NCI-H2029 treated with DMSO at 0.1 percent for 48 hours (cell line): ENCODE results near the gene ACCSL.

Experiments used
- DNase-seq: peaks from one replicate; lab custom pipeline; 2025; lab: John Stamatoyannopoulos, UW

Gene ACCSL

DNA sequence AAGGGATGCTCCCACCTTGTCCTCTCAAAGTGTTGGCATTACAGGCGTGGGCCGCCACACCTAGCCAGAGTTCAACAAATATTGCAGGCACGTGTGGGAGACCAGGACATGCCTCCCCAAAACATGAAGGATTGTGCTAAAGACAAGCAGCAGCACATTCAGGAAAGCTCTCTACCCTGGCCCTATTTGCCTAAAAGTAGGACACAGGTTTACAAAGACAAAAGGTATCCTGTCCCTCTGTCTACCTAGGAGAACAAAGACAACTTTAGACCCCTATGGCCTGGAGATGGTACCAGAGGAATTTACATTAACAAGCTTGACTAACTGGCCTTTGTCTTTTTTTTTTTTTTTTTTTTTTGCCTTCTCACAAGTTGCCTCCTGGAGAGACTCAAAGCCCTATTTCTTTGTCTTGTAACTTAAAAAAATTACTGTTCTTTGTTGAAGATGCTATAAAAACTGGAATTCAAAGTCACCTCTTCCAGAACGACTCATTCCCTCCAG is 17.4 kb downstream of the ACCSL start:
- DNase-seq = no peak

DNA sequence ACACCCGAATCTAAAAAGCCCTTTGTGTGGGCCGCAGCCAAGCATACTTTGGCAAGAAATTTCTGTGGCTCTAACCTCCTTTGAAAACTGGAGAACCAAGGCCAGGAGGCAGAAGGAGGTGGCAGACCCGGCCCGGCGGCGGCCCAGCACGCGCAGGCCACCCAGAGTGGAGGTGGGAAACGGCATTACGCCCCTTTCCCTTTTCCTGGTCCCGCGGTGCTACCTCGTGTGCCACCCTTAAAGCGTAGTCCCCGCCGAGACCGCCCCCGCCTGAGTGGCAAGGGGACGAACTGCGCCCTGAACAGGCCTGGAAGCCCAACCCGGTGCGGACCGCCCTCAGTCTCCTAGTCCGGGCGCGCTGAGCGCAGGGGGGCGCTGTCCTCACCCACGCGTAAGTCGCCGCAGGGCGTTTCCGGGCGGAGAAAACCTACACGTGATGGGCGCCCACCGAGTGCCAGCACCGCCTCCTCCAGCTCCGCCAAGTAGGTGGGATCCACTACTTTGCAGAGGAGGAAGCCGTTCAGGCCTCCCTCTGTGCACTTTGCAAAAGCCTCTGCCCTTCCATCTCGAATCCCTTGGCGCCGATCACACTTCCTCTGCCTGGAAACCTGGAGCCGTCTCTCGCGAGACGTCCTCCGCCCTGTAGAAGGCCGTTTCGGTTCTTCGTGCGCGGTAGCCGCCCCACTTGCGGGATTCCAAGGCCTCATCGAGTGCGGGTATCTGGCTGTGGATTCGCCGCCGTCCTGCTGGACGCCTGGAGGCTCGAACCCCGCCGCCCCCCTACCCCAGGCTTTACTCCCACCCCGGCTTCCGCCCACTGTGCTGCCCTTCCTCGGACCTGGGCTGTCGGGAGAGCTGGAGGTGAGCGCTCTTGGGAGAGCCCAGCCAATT is 18.3 kb downstream of the ACCSL start, which contains the start of gene ACCS:
ACCS (plus strand) TSS at position 430 of the 891 bp plus-strand sequence. CDS start 1,358 bp downstream, outside the sequence.
- peak; percentile 70 for DNase-seq

DNA sequence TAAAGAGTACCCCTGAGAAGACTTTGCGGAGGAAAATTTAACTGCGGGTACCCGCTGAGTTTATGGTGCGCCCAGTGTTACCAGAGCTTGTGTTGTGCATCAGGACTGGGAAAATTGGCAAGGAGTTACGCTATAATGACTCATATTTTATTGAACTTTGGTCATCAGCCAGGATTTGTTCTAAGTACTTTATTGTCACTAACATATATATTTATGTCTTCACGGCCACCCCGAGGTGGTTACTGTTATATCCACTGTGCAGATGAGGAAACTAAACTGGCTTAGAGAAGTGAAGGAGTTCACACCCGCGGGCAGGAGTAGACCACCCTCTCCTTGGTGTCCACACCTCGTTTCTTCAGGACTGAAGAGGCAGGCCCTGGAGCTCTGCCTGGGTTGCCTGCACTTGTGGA is 19.0 kb downstream of the ACCSL start:
- DNase-seq = no peak

DNA sequence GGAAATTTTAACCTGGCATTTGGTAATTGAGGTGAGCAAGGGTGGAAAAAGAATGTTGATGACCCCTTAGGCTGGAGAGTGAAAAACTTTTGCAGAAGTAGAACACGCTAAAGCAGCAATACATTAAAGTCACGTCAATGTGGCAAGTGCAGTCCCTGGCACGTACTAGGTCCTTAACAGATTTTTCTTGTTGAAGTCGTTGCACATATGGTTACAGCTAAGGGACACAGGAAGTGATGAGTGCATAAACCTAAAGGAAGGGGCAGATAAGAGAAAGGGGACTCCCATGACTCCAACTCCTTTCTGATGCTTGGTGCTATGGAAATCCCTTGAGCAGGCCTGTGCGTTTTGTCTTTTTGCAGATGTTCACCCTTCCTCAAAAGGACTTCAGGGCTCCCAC is 19.5 kb downstream of the ACCSL start:
- no peak for DNase-seq

DNA sequence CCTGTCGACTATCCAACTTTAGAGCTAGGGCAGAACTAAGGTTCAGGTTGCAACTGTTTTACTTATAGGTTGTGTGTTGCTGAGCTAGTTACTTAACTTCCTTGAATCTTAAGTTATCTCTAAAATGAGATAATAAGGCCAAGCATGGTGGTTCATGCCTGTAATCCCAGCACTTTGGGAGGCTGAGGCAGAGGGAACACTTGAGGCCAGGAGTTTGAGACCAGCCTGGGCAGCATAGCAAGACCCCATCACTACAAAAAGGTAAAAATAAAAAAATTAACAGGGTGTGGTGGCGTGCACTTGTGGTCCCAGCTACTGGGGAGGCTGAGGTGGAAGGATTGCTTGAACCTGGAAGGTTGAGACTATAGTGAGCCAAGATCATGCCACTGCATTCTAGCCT is 20.4 kb downstream of the ACCSL start:
- DNase-seq = no peak

DNA sequence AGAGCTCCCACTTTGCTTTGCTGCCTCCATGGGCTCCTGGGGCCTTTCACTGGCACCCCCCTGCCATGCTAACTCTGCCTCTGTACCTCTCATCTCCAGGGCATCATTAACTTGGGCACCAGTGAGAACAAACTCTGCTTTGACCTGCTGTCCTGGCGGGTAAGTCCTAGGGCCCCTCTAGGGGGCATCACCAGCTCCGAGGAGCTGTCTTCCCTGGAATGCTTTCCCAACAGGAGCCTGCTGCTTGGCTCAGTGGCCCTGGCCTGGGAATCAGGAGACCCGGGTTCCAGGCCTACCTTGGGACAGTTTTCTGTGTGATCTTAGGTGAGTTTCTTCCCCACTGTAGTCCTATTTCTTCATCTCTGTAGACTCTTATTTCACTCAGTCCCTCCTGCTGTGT is 23.4 kb downstream of the ACCSL start:
- no peak for DNase-seq

DNA sequence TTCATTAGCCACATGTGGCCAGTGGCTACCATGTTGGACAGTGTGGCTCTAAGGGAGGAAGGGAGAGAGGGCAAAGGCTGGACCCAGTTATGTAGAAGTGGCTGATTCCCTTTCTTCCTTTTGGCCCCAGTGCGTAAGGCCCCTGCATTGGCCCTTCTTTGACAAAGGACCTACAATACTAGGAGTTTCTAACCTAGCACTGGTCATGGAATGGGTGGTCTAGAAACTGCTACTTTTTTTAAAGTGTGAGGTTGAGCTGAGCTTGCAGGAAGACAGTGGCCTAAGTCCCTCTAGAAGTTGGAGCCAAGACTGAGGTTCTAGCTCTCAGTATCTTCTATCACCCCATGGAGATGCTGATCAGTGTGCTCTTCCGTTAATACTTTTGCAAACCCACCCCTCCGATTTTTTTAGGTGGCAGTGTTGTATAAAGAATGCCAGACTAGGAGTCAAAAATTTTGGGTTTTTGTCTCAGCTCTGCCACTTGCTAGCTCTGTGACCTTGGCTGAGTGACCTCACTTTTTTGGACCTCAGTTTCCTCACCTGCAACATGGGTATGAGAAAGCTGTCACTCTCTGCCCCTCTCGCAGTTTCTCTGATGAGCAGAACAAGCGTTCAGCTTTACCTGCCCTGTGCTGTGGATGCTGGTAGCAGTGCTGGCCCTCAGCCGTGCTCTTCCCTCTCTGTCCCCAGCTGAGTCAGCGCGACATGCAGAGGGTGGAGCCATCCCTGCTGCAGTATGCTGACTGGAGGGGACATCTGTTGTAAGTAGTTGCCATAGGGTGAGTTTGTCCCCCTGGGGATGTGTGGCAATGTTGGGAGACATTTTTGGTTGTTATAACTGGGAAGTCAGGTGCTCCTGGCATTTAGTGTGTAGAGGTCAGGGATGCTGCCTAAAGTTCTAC is 25.2 kb downstream of the ACCSL start:
- DNase-seq = no peak

DNA sequence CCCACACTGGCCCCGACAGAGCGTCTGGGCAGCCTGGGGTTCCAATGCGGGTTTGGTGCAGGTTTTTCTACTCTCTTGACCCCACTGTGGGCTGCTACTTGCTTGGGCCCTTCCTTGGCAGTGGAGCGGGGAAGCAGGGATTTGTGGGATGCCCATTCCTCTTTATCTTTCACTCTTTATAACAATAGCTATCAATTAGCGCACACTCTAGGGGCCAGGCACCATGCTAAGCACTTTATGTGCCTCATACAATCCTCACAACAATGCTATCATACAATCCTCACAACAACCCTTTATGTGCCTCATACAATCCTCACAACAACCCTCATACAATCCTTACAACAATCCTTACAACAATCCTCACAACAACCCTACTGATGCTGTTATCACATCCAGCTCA is 31.0 kb downstream of the ACCSL start:
- DNase-seq = no peak

DNA sequence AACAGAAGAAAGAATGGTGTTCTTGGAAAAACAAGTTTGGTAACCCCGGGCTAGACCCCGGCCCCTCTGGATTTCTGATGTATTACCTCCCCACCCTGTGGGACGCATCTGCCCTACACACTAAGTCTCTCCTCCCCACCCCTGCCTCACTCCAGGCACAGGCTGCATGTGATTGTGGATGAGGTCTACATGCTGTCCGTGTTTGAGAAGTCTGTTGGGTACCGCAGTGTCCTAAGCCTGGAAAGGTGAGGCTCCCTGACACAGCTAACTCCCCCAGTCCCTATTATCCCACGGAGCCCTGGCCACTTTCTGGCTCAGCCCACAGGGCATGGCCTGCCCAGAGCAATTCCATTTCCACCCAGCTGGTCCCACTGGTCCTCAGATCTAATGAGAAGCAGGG is 31.6 kb downstream of the ACCSL start:
- DNase-seq = no peak

DNA sequence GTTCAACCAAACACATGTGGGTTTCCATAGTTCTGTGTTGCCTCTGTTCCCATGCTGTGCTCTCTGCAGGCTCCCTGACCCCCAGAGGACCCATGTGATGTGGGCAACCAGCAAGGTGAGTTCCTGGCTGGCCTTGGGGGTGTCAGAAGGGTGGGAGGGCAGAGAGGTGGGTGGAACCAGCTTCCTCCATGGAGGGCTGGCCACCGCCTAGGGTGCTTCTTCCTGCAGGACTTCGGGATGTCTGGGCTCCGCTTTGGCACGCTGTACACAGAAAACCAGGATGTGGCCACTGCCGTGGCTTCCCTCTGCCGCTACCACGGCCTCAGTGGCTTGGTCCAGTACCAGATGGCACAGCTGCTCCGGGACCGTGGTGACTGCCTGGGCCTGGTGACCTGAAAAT is 33.2 kb downstream of the ACCSL start:
- DNase-seq = no peak

DNA sequence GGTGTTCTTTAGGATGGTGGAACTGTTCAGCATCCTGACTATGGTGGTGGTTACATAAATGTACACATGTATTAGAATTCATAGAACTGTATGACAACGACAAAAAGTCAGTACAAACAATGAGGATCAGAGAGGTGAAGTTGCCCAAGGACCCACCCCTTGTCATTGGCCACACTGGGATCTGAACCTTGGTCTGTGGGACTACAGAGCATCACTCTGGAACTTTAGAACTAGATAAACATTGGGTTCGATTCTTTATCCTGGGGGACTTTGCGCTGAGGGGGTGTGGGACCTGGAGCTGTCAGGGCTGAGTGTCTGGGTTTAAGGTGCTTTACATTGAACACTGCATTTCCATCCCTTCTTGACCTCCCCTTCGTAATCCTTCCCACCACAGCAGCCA is 34.9 kb downstream of the ACCSL start:
- DNase-seq = no peak

DNA sequence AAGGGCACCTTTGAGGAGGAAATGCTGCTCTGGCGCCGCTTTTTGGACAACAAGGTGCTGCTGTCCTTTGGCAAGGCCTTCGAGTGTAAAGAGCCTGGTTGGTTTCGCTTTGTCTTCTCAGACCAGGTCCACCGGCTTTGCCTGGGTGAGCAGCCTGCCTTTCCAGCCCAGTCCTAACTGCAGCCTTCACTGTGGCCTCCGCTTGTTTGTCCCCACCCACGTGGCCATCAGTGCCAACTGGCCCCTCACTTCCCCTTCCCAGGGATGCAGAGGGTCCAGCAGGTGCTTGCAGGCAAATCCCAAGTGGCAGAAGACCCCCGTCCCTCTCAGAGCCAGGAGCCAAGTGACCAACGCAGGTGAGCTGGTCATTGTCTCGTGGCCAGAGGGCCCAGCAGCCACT is 35.7 kb downstream of the ACCSL start:
- no peak for DNase-seq

DNA sequence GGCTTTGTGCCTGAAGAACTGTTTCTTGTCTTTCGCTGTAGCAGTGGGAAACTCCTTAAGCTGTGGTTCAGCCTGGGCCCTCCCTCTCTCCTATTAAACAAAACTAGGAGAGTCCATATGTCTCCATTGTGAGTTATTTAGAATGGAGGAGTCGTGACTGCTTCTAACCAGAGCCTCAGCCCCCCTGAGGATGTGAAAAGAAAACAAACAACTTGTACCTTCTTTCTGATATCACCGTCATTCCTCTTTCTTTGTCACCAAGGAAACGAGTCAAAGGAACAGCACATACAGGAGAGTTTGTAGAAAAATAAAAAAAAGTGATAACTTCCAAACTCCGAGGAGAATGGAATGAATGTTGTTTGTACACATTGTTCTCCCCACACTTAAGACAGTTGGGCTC is 36.1 kb downstream of the ACCSL start:
- no peak for DNase-seq

DNA sequence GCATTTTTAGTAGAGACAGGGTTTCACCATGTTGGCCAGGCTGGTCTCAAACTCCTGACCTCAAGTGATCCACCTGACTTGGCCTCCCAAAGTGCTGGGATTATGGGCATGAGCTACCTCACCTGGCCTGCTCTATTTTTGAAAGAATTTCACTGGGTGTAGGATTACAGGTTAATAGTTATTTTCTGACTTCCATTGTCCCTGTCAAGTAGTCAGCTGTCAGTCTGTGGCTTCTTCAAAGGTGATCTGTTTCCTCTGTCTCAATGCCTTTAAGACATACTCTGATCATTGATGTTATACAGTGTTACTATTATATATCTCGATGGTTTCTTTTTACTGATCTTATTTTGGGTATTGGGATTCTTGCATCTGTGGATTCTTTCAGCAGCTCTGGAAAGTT is 37.5 kb downstream of the ACCSL start:
- DNase-seq = no peak

DNA sequence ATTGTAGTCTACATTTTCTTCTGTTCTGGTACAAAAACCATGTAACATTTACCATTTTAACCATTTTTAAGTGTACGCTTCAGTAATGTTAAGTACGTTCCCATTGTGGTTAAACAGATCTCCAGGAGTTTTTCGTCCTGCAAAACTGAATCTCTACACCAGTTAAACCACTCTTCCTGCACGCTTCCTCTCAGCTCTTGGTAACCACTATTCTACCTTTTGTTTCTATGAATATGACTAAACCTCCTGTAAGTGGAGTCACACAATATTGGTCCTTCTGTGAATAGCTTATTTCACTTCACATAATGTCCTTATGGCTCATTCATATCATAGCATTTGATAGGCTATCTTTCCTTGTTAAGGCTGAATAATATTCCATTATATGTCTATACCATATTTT is 40.6 kb downstream of the ACCSL start:
- DNase-seq = no peak

DNA sequence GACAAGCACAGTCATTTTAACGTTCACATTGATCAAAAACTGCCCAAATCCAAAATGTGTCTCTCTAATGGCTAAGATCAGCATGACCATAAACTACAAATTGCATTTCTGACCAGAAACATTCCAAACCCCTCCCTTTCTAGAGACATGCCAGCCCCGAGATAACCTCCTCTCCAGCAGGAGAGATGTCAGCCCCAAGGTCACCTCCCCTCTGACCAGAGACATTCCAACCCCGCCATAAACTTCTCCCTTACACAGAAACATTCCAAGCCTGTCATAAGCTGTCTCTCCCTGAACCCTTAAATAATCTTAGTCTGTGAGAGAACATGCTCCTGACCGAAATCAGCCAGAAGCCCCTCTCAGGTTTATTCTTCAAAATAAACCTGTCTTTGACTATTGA is 41.1 kb downstream of the ACCSL start:
- no peak for DNase-seq

DNA sequence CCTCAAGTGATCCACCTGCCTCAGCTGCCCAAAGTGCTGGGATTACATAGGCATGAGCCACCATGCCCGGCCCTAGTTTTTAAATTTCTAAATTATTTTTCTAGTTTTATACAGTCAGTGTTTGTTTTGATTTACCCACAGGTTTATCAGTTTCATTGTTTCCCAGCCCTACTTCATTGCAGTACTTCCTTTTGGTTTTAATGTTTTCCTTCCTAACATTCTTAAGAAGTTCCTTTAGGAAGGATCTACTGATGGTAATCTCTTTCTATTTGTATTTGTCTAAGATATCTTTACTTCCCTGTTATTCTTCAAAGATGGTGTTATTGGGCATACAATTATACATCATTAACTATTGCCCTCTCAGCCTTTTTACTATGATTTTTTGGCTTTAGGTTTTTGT is 42.8 kb downstream of the ACCSL start:
- DNase-seq = no peak

DNA sequence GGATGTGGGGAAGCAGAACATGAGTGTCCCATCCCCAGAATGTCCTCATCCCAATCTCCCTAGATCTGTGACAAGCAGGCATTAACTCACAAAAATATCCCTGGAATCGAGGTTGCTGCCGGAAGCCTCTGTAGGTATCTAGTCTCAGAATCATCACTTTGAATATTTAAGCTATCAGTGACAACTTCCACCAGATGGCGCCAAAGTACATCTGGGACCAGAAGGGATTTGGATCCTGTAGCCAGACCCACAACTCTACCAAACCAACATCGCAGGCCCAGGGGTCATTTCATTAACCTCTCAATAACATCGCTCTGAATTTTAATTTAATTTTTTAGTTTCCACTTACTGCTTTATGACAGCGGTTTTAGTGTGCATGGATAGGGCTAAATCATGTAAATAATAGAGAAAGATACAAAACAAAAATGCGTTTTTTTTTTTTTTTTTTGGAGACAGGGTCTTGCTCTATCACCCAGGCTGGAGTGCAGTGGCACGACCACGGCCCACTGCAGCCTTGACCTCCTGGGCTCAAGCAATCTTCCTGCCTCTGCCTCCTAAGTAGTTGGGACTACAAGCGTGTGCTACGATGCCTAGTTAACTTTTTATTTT is 46.6 kb downstream of the ACCSL start:
- DNase-seq = peak; percentile 82

DNA sequence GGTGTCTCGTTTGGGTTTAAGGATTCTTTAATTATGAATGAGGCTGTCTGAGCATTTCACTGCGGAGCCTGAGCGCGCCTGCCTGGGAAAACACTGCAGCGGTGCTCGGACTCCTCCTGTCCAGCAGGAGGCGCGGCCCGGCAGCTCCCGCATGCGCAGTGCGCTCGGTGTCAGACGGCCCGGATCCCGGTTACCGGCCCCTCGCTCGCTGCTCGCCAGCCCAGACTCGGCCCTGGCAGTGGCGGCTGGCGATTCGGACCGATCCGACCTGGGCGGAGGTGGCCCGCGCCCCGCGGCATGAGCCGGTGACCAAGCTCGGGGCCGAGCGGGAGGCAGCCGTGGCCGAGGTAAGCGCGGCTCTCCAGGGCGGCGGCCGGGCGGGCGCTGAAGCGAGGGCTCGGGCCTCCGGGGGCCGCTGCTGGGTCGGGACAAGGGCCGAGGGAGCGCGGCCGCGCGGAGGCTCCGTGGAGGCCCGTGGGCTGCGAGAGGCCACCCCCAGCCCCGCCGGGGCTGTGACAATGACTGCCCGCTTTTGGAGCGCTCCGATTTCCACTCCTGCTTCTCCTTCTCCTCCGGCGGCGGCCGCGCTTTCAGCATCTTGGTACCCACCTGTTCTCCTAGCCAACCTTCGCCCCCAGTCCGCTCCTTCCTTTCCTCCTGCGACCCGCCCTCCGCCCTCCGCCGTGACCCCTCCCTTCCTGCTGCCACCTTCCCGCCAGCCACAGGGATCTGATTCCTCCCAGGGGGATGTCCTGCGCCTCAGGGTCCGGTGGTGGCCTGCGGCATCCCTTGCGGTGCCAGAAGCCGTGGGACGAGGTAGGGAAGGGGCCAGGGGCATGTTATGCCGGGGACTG is 48.0 kb downstream of the ACCSL start, which contains the start of gene EXT2:
EXT2 (plus strand) TSS at position 173 of the 854 bp plus-strand sequence. CDS start 12,035 bp downstream, outside the sequence.
- DNase-seq = peak; percentile 58

DNA sequence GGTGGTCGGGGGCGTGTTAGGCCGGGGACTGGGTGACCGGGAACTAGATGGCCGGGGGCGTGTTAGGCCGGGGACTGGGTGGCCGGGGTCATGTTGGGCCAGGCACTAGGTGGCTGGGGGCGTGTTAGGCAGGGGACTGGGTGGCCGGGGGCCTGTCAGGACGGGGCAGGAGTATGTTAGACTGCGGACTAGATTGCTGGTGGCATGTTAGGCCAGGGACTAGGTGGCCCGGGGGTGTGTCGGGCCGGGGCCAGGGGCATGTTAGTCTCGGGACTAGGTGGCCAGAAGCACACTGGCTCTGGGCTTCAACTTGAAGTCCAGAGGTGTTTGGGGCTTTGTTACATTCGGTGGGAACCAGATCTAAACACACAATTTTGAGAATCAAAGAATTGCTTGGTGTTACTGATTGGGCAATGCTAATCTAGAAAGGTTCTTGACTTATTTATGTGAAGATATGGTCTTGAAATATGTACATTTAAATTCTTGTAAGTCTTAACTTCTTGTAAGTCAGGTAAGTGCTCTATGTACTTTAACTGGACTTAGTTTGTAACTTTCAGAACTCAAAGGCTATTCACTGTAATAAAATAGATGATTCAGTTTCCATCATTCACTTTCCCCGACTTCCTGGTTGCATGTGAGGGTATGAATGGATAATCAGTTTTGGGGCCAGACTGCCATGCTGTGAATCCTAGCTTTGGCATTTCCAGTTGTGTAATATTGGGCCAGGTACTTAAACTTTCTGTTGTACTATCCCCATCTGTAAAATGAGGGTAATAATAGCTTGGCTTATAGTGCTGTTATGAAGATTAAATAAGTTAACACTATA is 48.8 kb downstream of the ACCSL start:
- no peak for DNase-seq
